Suppressor macrophage treated with lipopolysaccharide for 1 hour (primary cell): ENCODE measurements around the gene NPLOC4.

ENCODE experiments used
- DNase-seq, 3 donors: peaks; one replicate each; pipeline ENCODE4 v3.0.0-alpha.2; 2020 to 2022

NPLOC4 gene

GRCh38 chr17:81636505-81637288 is at the start of gene NPLOC4, which contains the start of gene TSPAN10:
NPLOC4 (minus strand) TSS chr17:81637112; CDS start chr17:81636930, 182 bp downstream.
TSPAN10 (plus strand) TSS chr17:81637196; CDS start chr17:81642413, 5,217 bp downstream.
- peak; percentile 96 to 98 (median 98) for DNase-seq

- DNase-seq = no peak
Measured at GRCh38 chr17:81686614-81687013, 49.7 kb upstream of the NPLOC4 start.

- DNase-seq = peak; percentile 45 to 52 (median 50)
Measured at GRCh38 chr17:81685108-81685507, 48.2 kb upstream of the NPLOC4 start.

GRCh38 chr17:81684442-81684911 is 47.6 kb upstream of the NPLOC4 start:
- DNase-seq = no peak

- DNase-seq = peak; percentile 100
Measured at GRCh38 chr17:81683584-81684441, 46.9 kb upstream of the NPLOC4 start, which contains the start of the genes ARL16 and HGS. ARL16 (minus strand) TSS chr17:81683797; CDS start chr17:81683753, 44 bp downstream. HGS (plus strand) TSS chr17:81684011; CDS start chr17:81684067, 56 bp downstream.

- peak; percentile 37 to 58 (median 43) for DNase-seq
Measured at GRCh38 chr17:81683208-81683583, 46.3 kb upstream of the NPLOC4 start.

- peak in 2 of 3 donors; percentile 20 to 24 for DNase-seq
Measured at GRCh38 chr17:81682565-81683207, 45.8 kb upstream of the NPLOC4 start.

- no peak for DNase-seq
Measured at GRCh38 chr17:81681672-81682071, 44.8 kb upstream of the NPLOC4 start.

GRCh38 chr17:81680150-81680549 is 43.2 kb upstream of the NPLOC4 start:
- DNase-seq = no peak

GRCh38 chr17:81676906-81677305 is 40.0 kb upstream of the NPLOC4 start:
- no peak for DNase-seq

GRCh38 chr17:81675515-81676221 is 38.8 kb upstream of the NPLOC4 start:
- peak in 2 of 3 donors; percentile 17 to 27 for DNase-seq

GRCh38 chr17:81673561-81674258 is 36.8 kb upstream of the NPLOC4 start:
- no peak for DNase-seq

- no peak for DNase-seq
Measured at GRCh38 chr17:81672954-81673353, 36.0 kb upstream of the NPLOC4 start.

- DNase-seq = no peak
Measured at GRCh38 chr17:81672504-81672903, 35.6 kb upstream of the NPLOC4 start.

- DNase-seq = peak in 1 of 3 donors; percentile 34
Measured at GRCh38 chr17:81667754-81668153, 30.8 kb upstream of the NPLOC4 start.

GRCh38 chr17:81666342-81667191 is 29.7 kb upstream of the NPLOC4 start, which contains the start of the genes CCDC137 and OXLD1:
CCDC137 (plus strand) TSS chr17:81666737; CDS start chr17:81666767, 30 bp downstream.
OXLD1 (minus strand) TSS chr17:81666605; CDS start chr17:81666577, 28 bp downstream.
- peak; percentile 98 to 99 (median 99) for DNase-seq

GRCh38 chr17:81666092-81666341 is 29.1 kb upstream of the NPLOC4 start:
- peak; percentile 26 to 39 (median 31) for DNase-seq

- peak in 2 of 3 donors; percentile 23 to 37 for DNase-seq
Measured at GRCh38 chr17:81665205-81666091, 28.5 kb upstream of the NPLOC4 start.

- DNase-seq = peak in 1 of 3 donors; percentile 13
Measured at GRCh38 chr17:81664051-81664470, 27.1 kb upstream of the NPLOC4 start.
